GM04504 (cell line): ENCODE measurements around the gene PACRG.

Experiments
- DNase-seq: peaks from one replicate; pipeline ENCODE4 v3.0.0-alpha.2; 2012; ENCODE audit warnings: low read depth

PACRG gene

GRCh38 chr6:162778603-162779002 lies 50.8 kb downstream of the PACRG start:
- no peak for DNase-seq

- DNase-seq: no peak
Measured at GRCh38 chr6:162785632-162786242, 58.0 kb downstream of the PACRG start.

GRCh38 chr6:162798546-162799266 lies 70.9 kb downstream of the PACRG start:
- no peak for DNase-seq

GRCh38 chr6:162814426-162814973 lies 86.7 kb downstream of the PACRG start:
- DNase-seq: no peak

- no peak for DNase-seq
Measured at GRCh38 chr6:162817196-162817595, 89.4 kb downstream of the PACRG start.

GRCh38 chr6:162819284-162819683 lies 91.5 kb downstream of the PACRG start:
- DNase-seq: no peak

DNA sequence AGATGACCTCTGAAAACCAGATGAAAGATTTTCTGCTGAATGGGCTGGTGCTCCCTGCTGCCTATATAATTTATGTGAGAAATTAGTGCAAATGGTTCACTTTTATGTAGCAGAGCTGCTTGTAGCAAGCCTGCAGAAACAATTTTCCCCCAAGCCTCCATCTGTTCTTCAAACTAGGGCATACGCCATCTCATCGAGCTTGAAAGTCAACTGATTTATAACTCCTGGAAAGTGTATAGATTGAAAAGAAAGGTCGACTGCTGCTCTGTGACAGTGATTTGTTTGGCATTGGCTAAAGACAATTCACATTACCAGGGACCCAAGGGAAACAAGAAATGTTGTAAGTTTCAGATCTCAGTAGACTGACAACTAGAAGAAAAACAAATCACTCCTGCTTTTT lies 93.3 kb downstream of the PACRG start:
- DNase-seq: no peak

DNA sequence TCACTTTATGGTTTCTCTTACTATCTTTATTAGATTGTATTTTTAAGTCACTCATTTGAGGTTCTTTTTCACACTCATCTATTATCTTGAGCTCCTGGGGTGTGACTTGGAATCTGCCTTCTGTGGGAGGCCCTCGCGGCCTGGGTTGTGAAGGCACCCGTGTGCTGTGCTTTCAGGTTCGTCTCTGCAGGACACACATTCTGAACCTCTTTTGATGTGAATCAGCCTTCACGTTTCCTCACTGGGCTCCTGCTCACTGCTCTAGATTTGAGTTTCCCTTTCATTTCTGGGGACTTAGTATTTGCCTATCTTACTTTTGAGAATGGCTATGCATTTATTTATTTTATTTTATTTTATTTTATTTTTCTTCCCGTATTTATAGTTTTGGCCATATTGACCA lies 97.8 kb downstream of the PACRG start:
- DNase-seq: no peak

GRCh38 chr6:162829013-162829742 lies 101.4 kb downstream of the PACRG start:
- DNase-seq: no peak

GRCh38 chr6:162833776-162834175 lies 106.0 kb downstream of the PACRG start:
- no peak for DNase-seq

DNA sequence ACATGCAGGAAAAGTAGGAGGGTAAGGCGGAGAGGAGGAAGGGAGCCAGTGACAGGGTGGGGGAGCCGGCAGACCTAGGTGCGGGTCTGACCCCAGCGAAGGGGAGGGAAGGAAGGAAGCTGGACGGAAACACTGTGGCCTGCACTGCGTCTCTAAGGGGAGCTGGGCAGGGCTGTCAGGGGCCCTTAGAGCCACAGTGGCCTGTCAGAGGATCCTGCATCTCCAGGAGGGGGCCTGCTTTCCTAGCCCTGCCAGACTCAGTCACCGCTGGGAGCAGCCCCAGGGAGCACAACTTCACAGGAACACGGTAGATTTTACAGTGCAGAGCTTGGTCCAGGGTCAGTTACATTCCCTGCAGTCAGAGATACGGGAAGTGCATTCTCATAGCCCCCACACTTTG lies 118.2 kb downstream of the PACRG start:
- no peak for DNase-seq

DNA sequence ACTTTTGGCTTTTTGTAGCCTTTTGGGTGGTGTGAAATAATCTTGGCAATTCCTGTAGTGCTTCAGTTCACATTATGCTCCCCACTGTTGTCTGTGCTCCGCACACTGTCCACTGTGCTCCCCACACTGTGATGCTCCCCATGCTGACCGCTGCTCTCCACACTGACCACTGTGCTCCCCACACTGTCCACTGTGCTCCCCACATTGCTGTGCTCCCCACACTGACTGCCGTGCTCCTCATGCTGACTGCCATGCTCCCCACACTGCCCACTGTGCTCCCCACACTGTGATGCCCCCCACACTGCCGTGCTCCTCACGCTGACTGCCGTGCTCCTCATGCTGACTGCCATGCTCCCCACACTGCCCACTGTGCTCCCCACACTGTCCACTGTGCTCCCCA lies 118.9 kb downstream of the PACRG start:
- no peak for DNase-seq

- no peak for DNase-seq
Measured at GRCh38 chr6:162849269-162849668, 121.5 kb downstream of the PACRG start.

GRCh38 chr6:162852192-162852591 lies 124.4 kb downstream of the PACRG start:
- DNase-seq: no peak

- DNase-seq: no peak
Measured at GRCh38 chr6:162852840-162853577, 125.2 kb downstream of the PACRG start.

DNA sequence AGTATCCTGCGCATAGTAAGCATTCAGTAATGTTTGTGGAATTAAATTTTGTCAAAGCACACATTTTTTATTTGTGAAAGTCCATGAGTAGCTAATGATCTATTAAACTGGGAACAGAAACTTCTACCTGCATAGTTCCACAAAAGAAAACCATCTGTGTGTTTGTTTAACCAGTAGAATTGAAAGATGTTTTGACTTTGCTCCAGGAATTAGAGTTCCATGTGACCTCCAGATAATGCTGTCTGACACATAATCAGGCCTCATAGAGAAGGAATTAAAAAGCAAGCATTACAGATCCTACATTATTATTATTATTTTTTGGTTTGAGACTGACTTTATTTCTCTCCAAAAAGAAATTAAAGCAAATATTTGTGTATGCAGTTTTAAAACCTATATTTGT lies 126.5 kb downstream of the PACRG start:
- DNase-seq: no peak

GRCh38 chr6:162854734-162855191 lies 127.0 kb downstream of the PACRG start:
- DNase-seq: no peak

DNA sequence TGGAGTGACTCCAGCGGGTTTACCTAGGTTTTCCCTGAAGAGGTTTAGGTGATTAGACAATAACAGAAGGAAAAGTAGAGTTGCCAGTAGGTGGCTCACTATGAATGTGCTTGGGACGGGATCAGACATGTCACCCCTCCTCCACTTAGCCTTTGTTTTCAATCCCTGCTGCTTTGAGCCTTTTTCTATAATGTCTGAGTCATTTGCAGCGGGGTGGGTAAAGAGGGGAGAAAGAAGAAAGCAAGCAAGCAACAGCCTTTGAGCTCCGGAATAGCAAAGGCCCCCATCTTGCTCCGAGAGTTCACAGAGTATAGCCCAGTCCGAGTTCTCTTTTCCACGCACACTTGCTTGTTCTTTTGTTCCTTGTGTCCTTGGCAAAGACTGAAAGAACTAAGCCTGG lies 129.1 kb downstream of the PACRG start:
- DNase-seq: peak; percentile 65

GRCh38 chr6:162857326-162857725 lies 129.6 kb downstream of the PACRG start:
- DNase-seq: no peak

GRCh38 chr6:162862462-162862861 lies 134.7 kb downstream of the PACRG start:
- no peak for DNase-seq

DNA sequence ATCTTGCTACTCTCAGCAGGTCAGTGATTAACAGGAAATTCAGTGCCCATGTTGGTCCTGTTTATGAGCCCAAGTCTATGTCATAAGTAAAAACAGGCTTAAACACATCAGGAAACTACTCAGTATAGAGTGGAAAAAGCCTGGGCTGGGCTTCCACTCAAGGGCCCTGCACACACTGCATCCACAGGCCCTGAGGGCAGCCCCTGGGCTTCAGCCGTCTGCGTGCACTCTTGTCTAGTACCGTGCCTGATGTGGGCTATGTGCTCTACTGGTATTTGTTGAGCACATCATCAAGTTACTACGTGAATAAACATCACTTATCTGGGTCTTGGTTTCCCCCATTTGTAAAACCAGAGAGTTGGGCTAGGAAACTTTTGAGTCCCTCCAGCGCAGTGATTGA lies 135.2 kb downstream of the PACRG start:
- no peak for DNase-seq

- no peak for DNase-seq
Measured at GRCh38 chr6:162863821-162864220, 136.0 kb downstream of the PACRG start.
